Fibroblast of lung (primary cell): ENCODE measurements around the gene CFAP70. TPM values are rescaled to one million over a fixed set of nuclear protein-coding genes. Genes with fewer than 3 reads are reported as not detected.

ENCODE experiments used
- DNase-seq, 2 donors: peaks; one replicate each; pipeline versions ENCODE4 v3.0.0 to v3.0.0-alpha.2; 2010; ENCODE audit warnings: low read depth in 2 of 2
- H2AFZ ChIP-seq: 2 replicates; pipeline ENCODE4 v1.5.1; 2012; ENCODE audit warnings: low read length, control low read depth, inconsistent platforms
- H3K27ac ChIP-seq: 2 replicates; pipeline ENCODE4 v1.5.1; 2011; ENCODE audit warnings: low read length, control low read depth; ENCODE audit not compliant: insufficient read depth
- H3K27me3 ChIP-seq: 2 replicates; pipeline ENCODE4 v1.5.1; 2011; ENCODE audit warnings: mild to moderate bottlenecking, low read length; ENCODE audit not compliant: control insufficient read depth, insufficient read depth
- H3K36me3 ChIP-seq: 2 replicates; pipeline ENCODE4 v1.5.1; 2011; ENCODE audit warnings: low read length; ENCODE audit not compliant: control insufficient read depth, insufficient read depth
- H3K4me1 ChIP-seq: 2 replicates; pipeline ENCODE4 v1.5.1; 2011; ENCODE audit warnings: low read length; ENCODE audit not compliant: control insufficient read depth, insufficient read depth; ENCODE audit errors: extremely low read depth
- H3K4me2 ChIP-seq: 2 replicates; pipeline ENCODE4 v1.5.1; 2011; ENCODE audit warnings: low read length, control low read depth; ENCODE audit not compliant: insufficient read depth; ENCODE audit errors: extremely low read depth
- H3K4me3 ChIP-seq, 4 experiments: fragments of 200-600 bp in 1 of 4; sonication (generic) in 1 of 4; replicated peaks in 1 of 4; 2 replicates each; pipeline ENCODE4 v1.5.1; 2011 to 2016; ENCODE audit warnings: low read length in 4 of 4, low read depth in 3 of 4, mild to moderate bottlenecking in 3 of 4, control low read depth in 2 of 4, inconsistent platforms in 1 of 4, mixed read lengths in 1 of 4; ENCODE audit not compliant: insufficient read depth in 1 of 4; ENCODE audit errors: control extremely low read depth in 1 of 4
- H3K79me2 ChIP-seq: 2 replicates; pipeline ENCODE4 v1.5.1; 2012; ENCODE audit warnings: mild to moderate bottlenecking, low read length, inconsistent platforms; ENCODE audit not compliant: control insufficient read depth, insufficient read depth
- H3K9ac ChIP-seq: 2 replicates; pipeline ENCODE4 v1.5.1; 2011; ENCODE audit warnings: mild to moderate bottlenecking, low read length, control low read depth; ENCODE audit not compliant: insufficient read depth
- H3K9me3 ChIP-seq: 2 replicates; pipeline ENCODE4 v1.5.1; 2012; ENCODE audit warnings: low read depth, low read length; ENCODE audit not compliant: control insufficient read depth, insufficient read depth
- H4K20me1 ChIP-seq: 2 replicates; pipeline ENCODE4 v1.5.1; 2011; ENCODE audit warnings: low read length; ENCODE audit not compliant: control insufficient read depth, insufficient read depth; ENCODE audit errors: extremely low read depth
- CTCF ChIP-seq, 2 donors: IDR thresholded peaks in 1 of 2; conservative IDR thresholded peaks in 1 of 2; 1 replicate in 1 of 2; 2 replicates in 1 of 2; pipeline ENCODE4 v1.5.1; 2011 to 2012; ENCODE audit warnings: low read length in 2 of 2, control low read depth in 1 of 2, inconsistent platforms in 1 of 2, low read depth in 1 of 2, mild to moderate bottlenecking in 1 of 2
- EZH2 ChIP-seq: IDR thresholded peaks from 2 replicates; pipeline ENCODE4 v1.5.1; 2012; ENCODE audit warnings: low read length, control low read depth, mild to moderate bottlenecking; ENCODE audit errors: missing control alignments
- polyA plus RNA-seq, 2 donors: library from polyadenylated mRNA; depleted of rRNA in 1 of 2; stranded (reverse) in 1 of 2; unstranded in 1 of 2; fragments of >200 nt; gene quantifications; 2 replicates each; pipeline ENCODE4 v1.2.1, GENCODE V29; 2011 to 2012; ENCODE audit warnings: missing spikeins in 1 of 2
- total RNA-seq: library from RNA; depleted of rRNA; stranded (reverse); fragments of >200 nt; gene quantifications from 2 replicates; pipeline ENCODE4 v1.2.1, GENCODE V29; 2014

CFAP70 gene
- total and polyA plus RNA-seq, 2 donors (not counting 1 experiment from before 2014, with no cell fraction given) = 0.19 to 1.3 TPM

GRCh38 chr10:73233883-73234282, 124.8 kb downstream of the CFAP70 start:
- H4K20me1 ChIP-seq = no peaks in the 10 kb centered on the region
- H3K4me2 ChIP-seq = no peak overlapping the region
- H2AFZ ChIP-seq = no peak overlapping the region
- H3K4me1 ChIP-seq = no peaks in the 10 kb centered on the region
- H3K9ac ChIP-seq = no peak overlapping the region
- no peaks in the 10 kb centered on the region for H3K27me3 ChIP-seq
- no peak overlapping the region for H3K27ac ChIP-seq
- no peaks in the 10 kb centered on the region for H3K79me2 ChIP-seq
- DNase-seq = no peak
- TF ChIP-seq CTCF (conservative IDR thresholded peaks at IDR 0.05 in 1 of 2, IDR thresholded peaks at IDR 0.05 in 1 of 2; ENCODE audit: low read depth in 1 of 2, low read length in 2 of 2) (no peak), EZH2 (no peak)
- H3K36me3 ChIP-seq = peaks cover 4% of the 10 kb centered on the region
- H3K4me3 ChIP-seq = no peak overlapping the region
- H3K9me3 ChIP-seq = no peaks in the 10 kb centered on the region

GRCh38 chr10:73232887-73233286, 125.8 kb downstream of the CFAP70 start:
- Histone ChIP-seq H3K36me3 (peaks cover 4% of the 10 kb centered on the region), H3K4me1 (no peaks in the 10 kb centered on the region), H3K9me3 (no peaks in the 10 kb centered on the region), H3K9ac (no peak overlapping the region), H3K79me2 (no peaks in the 10 kb centered on the region), H4K20me1 (no peaks in the 10 kb centered on the region), H2AFZ (no peak overlapping the region), H3K27ac (no peak overlapping the region), H3K4me3 (no peak overlapping the region), H3K4me2 (no peak overlapping the region), H3K27me3 (no peaks in the 10 kb centered on the region)
- TF ChIP-seq EZH2 (no peak), CTCF (conservative IDR thresholded peaks at IDR 0.05 in 1 of 2, IDR thresholded peaks at IDR 0.05 in 1 of 2; ENCODE audit: low read depth in 1 of 2, low read length in 2 of 2) (no peak)
- DNase-seq = no peak

- no peaks in the 10 kb centered on the region for H4K20me1 ChIP-seq
- no peak overlapping the region for H3K9ac ChIP-seq
- H3K4me3 ChIP-seq = no peak overlapping the region
- TF ChIP-seq EZH2 (no peak), CTCF (conservative IDR thresholded peaks at IDR 0.05 in 1 of 2, IDR thresholded peaks at IDR 0.05 in 1 of 2; ENCODE audit: low read depth in 1 of 2, low read length in 2 of 2) (no peak)
- H3K27ac ChIP-seq = no peak overlapping the region
- DNase-seq = no peak
- no peaks in the 10 kb centered on the region for H3K27me3 ChIP-seq
- H2AFZ ChIP-seq = no peak overlapping the region
- H3K4me2 ChIP-seq = no peak overlapping the region
- no peaks in the 10 kb centered on the region for H3K4me1 ChIP-seq
- no peaks in the 10 kb centered on the region for H3K9me3 ChIP-seq
- peaks cover 3% of the 10 kb centered on the region for H3K36me3 ChIP-seq
- no peaks in the 10 kb centered on the region for H3K79me2 ChIP-seq
Measured at GRCh38 chr10:73229567-73229966, 129.1 kb downstream of the CFAP70 start.
